Inflammatory macrophage treated with lipopolysaccharide for 1 hour (primary cell): Measurements from ENCODE around the gene CRY1.

ENCODE experiments used
- DNase-seq, 2 donors: peaks; one replicate each; pipeline ENCODE4 v3.0.0-alpha.2; 2020 to 2022

The CRY1 gene

DNA sequence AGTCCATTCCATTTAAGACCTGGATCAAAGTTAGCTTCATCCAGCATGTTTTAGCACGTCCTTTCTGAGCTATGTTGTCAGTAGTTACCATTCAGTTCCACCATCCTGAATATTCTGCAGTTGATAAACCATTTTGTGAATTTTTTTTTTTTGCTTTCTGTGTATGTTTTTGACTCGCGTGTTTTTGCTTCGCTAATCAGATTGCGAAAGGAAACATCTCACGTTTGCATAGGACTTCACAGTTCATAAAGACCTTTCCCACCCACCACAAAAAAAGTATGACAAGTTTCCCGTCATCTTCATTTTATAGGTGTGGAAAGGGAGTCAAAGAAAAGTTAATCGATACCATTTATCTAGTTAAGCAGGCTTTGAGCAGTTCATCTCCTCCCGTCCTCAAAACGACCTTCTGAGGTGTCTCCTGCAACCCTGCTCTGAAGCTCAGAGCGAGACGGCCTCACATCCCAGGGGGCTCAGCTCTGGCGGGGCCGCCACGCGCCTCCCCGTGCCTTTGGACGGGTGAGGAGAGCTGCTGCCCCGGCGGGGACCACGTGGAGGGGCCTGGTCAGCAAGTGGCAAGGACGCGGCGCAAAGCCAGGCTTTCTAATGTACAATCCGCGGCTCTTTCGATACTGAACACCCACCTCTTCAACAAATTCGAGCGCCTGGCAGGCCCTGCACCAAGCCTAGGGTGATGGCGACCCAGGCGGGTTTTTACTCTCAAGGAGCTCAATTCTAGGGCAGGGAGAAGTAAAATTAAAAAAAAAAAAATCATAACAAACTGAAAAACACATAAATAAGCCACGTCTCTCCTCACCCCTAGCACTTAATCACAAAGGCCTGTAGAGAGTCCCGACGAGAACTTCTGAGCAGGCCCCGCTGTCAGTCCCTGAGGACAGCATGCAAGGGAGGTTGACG lies 138.6 kb downstream of the CRY1 start:
- no peak for DNase-seq

DNA sequence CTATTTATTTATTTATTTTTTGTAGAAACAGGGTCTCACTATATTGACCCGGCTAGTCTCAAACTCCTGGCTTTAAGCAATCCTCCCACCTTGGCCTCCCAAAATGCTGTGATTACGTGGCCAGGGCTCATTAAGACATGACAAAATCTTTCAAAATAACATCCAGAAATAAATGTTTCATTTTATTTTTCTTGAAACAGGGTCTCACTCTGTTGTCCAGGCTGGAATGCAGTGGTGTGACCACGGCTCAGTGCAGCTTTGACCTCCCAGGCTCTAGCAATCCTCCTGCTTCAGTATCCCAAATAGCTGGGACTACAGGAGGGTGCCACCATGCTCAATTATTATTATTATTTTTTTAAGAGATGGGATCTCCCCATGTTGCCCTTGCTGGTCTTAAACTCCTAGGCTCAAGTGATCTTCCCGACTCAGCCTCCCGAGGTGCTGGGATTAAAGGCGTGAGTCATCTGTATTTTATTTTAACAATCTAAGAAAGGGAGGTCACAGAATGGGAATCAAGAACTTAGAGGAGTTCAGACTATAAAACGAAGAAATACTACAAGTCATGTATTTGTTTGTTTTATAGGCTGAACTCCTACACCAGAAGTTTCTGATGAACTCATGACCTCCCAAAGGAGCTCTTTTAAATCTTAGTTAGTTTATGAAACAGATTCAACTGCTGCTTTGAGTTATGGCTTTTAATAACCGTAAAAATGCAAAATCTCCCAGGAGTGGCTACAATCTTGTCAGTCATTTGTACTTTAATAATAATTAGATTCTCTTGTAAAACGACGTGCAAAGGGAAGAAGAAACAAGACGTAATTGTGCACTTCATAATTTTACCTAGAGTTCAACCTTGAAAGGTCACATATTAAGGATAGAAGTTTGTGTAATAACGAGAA lies 139.7 kb downstream of the CRY1 start:
- no peak for DNase-seq

DNA sequence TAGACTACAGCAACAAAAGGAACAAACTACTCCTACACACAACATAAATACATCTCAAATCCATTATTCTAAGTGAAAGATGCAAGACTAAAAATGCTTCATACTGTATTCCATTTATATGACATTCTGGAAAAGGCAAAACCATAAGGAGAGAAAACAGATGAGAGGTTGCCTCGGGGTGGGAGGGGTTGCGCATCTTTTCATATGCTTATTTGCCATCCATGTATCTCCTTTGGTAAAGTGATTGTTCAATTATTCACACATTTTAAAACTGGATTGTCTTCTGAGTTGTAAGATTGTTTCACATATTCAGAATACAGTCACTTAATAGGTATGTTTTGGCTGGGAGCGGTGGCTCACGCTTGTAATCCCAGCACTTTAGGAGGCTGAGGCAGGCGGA lies 142.8 kb downstream of the CRY1 start:
- DNase-seq, result no peak

DNA sequence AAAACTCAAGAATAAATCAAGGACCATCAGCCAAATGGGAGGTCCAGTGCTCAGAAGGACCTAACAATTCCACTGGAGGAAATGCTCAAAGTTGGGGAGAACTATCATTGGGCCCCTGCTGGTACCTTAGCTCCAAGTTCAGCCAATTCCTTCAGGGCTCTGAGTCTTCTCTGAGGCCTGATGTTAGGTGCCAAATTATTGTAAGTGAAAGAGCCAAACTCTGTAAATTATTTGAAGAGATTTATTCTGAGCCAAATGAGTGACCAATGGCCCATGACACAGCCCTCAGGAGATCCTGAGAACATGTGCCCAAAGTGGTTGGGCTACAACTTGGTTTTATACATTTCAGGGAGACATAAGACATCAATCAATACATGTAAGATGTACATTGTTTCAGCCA lies 145.9 kb downstream of the CRY1 start:
- DNase-seq, result no peak

DNA sequence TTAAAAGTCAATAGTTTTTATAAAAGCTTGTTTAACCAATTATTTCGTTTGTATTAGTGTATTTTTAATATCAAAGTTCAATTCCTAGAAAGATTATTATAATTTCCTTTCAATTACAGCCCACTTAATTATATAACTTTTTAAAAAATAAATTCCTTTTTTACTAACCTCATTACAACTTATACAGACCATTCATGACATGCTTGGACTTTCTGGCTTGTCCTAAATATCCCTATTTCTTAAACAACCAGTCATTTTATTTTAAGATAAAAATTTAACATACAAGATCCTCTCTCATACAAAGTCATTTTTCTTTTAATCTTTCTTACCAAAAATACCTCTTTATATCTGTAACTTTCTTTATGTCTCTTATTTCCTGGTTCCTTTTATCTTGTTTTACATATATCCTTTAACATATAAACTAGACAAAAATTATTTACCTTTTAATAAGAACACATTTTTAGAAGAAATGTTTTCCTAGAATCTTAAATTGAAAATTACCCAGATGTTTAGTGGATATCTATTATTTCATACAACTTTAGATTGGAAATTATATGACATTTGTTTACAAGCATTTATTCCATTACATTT lies 148.0 kb downstream of the CRY1 start:
- no peak for DNase-seq

DNA sequence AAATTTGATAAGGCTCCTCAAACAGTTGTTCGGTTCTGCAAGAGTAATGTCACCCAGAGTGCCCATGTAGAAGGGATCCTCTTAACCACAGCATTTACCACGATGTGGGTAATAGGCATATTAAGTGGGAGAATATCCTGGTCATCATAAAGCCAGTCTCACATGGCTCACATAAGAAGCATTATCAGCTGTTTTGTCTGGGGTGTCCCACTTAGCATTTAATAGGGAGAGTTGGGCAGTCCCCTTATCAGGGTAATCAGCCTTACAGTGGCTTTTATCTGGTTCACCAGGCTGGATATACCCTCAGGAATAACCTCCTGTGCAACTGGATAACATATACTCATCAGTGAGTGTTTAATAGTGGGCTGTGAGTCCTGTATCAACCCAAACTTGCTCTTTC lies 150.6 kb downstream of the CRY1 start:
- no peak for DNase-seq

DNA sequence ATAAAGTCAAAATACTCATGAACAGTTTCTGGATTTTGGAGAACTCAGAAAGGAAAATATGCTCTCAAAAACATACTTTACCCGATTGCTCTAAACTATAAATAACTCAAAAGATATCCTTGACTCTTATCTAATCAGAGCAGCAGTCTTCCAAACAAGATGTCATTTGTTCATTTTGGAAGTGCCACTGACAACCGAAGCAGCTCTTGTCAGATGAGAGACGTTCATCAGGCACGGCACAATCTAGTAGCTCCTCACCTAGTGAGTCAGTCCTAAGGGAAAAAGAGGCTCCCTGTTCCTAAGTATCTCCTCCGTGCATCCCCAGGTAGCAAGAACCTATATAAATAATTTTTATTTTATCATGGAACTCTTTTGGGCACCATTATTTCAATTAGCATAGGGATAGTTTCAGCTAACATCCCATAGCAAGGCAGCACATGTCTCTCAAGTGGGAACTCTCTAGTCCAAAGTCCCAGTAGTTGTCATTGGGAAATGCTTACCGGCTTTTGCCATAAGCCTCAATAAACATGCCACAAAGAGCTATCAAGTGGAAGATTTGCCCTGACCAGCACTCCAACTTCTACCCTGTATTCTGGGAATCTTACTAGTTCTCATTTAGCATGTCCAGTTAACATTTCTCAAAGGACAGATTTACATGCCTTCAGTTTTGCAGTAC lies 151.7 kb downstream of the CRY1 start:
- DNase-seq, result no peak
